Liver (tissue), 3 donors: ENCODE measurements around the gene RERE.

Experiments
- TAF1 ChIP-seq: conservative IDR thresholded peaks from 2 replicates; pipeline ENCODE4 v1.6.1; 2016; ENCODE audit warnings: antibody characterized with exemption, mild to moderate bottlenecking
- TF ChIP-seq, protein P1 (sequence below): IDR thresholded peaks from 2 replicates; pipeline ENCODE4 v1.6.1; 2016; ENCODE audit warnings: antibody characterized with exemption
- TF ChIP-seq, protein P2 (sequence below): IDR thresholded peaks from 2 replicates; pipeline ENCODE4 v1.6.1; 2016; ENCODE audit warnings: antibody characterized with exemption, mild to moderate bottlenecking
- TF ChIP-seq, protein P3 (sequence below): fragments of 150-350 bp; IDR thresholded peaks from 2 replicates; pipeline ENCODE4 v1.5.1; 2017; ENCODE audit warnings: improper control_type of control experiment, low read depth, low read length; ENCODE audit not compliant: missing input control
- donor health status: healthy.
- donor health status: healthy.

DNA sequence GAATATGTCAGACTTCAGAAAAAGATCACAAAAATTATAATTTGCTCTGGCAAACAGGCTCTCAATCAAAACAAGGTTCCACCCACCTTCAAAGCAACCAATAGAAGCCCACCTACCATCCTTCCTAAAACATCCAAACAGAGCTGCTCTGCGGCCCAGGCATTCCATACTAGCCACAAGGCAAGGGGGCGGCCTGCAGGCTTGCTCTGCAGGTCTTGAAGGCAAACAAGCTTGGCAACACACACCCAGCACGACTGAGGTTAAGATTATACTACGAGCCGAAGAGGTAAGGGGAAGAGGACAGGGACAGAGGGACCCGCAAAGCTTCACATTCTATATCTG lies 292.3 kb downstream of the RERE start:
- TF ChIP-seq, protein P1, sequence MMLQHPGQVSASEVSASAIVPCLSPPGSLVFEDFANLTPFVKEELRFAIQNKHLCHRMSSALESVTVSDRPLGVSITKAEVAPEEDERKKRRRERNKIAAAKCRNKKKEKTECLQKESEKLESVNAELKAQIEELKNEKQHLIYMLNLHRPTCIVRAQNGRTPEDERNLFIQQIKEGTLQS, result no peak
- TF ChIP-seq, protein P2, sequence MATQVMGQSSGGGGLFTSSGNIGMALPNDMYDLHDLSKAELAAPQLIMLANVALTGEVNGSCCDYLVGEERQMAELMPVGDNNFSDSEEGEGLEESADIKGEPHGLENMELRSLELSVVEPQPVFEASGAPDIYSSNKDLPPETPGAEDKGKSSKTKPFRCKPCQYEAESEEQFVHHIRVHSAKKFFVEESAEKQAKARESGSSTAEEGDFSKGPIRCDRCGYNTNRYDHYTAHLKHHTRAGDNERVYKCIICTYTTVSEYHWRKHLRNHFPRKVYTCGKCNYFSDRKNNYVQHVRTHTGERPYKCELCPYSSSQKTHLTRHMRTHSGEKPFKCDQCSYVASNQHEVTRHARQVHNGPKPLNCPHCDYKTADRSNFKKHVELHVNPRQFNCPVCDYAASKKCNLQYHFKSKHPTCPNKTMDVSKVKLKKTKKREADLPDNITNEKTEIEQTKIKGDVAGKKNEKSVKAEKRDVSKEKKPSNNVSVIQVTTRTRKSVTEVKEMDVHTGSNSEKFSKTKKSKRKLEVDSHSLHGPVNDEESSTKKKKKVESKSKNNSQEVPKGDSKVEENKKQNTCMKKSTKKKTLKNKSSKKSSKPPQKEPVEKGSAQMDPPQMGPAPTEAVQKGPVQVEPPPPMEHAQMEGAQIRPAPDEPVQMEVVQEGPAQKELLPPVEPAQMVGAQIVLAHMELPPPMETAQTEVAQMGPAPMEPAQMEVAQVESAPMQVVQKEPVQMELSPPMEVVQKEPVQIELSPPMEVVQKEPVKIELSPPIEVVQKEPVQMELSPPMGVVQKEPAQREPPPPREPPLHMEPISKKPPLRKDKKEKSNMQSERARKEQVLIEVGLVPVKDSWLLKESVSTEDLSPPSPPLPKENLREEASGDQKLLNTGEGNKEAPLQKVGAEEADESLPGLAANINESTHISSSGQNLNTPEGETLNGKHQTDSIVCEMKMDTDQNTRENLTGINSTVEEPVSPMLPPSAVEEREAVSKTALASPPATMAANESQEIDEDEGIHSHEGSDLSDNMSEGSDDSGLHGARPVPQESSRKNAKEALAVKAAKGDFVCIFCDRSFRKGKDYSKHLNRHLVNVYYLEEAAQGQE, result no peak
- no peak for TF ChIP-seq TAF1
- TF ChIP-seq, protein P3, sequence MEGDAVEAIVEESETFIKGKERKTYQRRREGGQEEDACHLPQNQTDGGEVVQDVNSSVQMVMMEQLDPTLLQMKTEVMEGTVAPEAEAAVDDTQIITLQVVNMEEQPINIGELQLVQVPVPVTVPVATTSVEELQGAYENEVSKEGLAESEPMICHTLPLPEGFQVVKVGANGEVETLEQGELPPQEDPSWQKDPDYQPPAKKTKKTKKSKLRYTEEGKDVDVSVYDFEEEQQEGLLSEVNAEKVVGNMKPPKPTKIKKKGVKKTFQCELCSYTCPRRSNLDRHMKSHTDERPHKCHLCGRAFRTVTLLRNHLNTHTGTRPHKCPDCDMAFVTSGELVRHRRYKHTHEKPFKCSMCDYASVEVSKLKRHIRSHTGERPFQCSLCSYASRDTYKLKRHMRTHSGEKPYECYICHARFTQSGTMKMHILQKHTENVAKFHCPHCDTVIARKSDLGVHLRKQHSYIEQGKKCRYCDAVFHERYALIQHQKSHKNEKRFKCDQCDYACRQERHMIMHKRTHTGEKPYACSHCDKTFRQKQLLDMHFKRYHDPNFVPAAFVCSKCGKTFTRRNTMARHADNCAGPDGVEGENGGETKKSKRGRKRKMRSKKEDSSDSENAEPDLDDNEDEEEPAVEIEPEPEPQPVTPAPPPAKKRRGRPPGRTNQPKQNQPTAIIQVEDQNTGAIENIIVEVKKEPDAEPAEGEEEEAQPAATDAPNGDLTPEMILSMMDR, result no peak
